Ascending aorta (tissue), 2 donors: Measurements from ENCODE around the gene CADPS2. TPM values are rescaled to one million over a fixed set of nuclear protein-coding genes. Genes with fewer than 3 reads are reported as not detected.

Source experiments
- DNase-seq, 2 donors: peaks; one replicate each; pipeline ENCODE4 v3.0.0-alpha.2; 2019; ENCODE audit warnings: low spot score in 2 of 2
- H3K27ac ChIP-seq, 2 donors: fragments of 200-600 bp; sonication (generic); one replicate each; pipeline ENCODE4 v1.5.1; 2016 to 2017; ENCODE audit warnings: mild to moderate bottlenecking in 1 of 2
- H3K27me3 ChIP-seq: fragments of 200-600 bp; sonication (generic); one replicate; pipeline ENCODE4 v1.5.1; 2017
- H3K36me3 ChIP-seq, 2 donors: fragments of 200-600 bp; sonication (generic); one replicate each; pipeline ENCODE4 v1.5.1; 2016
- H3K4me1 ChIP-seq, 2 donors: fragments of 200-600 bp; sonication (generic); one replicate each; pipeline ENCODE4 v1.5.1; 2016 to 2017; ENCODE audit warnings: mild to moderate bottlenecking in 1 of 2
- H3K4me3 ChIP-seq, 2 donors: fragments of 200-600 bp; sonication (generic); one replicate each; pipeline ENCODE4 v1.5.1; 2016 to 2017; ENCODE audit warnings: mild to moderate bottlenecking in 1 of 2
- H3K9me3 ChIP-seq, 2 donors: fragments of 200-600 bp; sonication (generic); one replicate each; pipeline ENCODE4 v1.5.1; 2016
- intact Hi-C: fragments of 100-400 bp; cut with DNase I; formaldehyde crosslinking; loops from one replicate; pipeline ENCODE4 v1.15.1; 2023
- total RNA-seq: library from RNA; depleted of rRNA; stranded (reverse); fragments of >200 nt; gene quantifications from one replicate; pipeline ENCODE4 v1.1.0, GENCODE V29; 2016
- TF ChIP-seq, protein P1 (sequence below), 3 experiments: fragments of 200-600 bp in 2 of 3; fragments of 450-650 bp in 1 of 3; sonication (generic) in 2 of 3; IDR thresholded peaks; one replicate each; pipeline ENCODE4 v1.5.1; 2016 to 2019; ENCODE audit warnings: antibody characterized with exemption in 3 of 3, mild to moderate bottlenecking in 1 of 3, moderate library complexity in 1 of 3

The CADPS2 gene
- total RNA-seq, 1 donor from 2014 or later = 31.8 TPM

DNA sequence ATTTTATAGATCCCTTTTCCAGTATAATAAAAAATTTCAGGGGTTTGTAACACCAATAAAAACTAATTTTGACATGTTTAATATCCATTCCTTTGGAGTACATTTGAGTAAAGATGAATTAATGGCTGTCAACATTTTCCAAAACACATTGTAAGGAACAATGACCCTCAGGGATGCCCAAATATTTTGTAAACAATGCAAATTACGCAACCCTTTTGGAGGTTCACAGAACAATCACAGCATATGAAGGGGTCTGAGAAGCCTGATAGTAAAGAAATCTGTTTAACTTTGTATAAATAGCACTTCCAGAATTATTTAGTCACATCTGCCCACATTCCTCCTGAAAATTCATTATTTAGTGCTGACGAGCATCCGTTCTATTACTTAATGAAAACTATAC is 428.9 kb downstream of the CADPS2 start:
- Histone ChIP-seq H3K27ac (no peak overlapping the region), H3K27me3 (no peaks in the 10 kb centered on the region), H3K36me3 (no peaks in the 10 kb centered on the region), H3K9me3 (no peaks in the 10 kb centered on the region), H3K4me3 (no peak overlapping the region), H3K4me1 (no peaks in the 10 kb centered on the region)
- TF ChIP-seq, protein P1, sequence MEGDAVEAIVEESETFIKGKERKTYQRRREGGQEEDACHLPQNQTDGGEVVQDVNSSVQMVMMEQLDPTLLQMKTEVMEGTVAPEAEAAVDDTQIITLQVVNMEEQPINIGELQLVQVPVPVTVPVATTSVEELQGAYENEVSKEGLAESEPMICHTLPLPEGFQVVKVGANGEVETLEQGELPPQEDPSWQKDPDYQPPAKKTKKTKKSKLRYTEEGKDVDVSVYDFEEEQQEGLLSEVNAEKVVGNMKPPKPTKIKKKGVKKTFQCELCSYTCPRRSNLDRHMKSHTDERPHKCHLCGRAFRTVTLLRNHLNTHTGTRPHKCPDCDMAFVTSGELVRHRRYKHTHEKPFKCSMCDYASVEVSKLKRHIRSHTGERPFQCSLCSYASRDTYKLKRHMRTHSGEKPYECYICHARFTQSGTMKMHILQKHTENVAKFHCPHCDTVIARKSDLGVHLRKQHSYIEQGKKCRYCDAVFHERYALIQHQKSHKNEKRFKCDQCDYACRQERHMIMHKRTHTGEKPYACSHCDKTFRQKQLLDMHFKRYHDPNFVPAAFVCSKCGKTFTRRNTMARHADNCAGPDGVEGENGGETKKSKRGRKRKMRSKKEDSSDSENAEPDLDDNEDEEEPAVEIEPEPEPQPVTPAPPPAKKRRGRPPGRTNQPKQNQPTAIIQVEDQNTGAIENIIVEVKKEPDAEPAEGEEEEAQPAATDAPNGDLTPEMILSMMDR (IDR thresholded peaks at IDR 0.05) = no peak
- DNase-seq = no peak
- intact Hi-C loops = no loop called here

DNA sequence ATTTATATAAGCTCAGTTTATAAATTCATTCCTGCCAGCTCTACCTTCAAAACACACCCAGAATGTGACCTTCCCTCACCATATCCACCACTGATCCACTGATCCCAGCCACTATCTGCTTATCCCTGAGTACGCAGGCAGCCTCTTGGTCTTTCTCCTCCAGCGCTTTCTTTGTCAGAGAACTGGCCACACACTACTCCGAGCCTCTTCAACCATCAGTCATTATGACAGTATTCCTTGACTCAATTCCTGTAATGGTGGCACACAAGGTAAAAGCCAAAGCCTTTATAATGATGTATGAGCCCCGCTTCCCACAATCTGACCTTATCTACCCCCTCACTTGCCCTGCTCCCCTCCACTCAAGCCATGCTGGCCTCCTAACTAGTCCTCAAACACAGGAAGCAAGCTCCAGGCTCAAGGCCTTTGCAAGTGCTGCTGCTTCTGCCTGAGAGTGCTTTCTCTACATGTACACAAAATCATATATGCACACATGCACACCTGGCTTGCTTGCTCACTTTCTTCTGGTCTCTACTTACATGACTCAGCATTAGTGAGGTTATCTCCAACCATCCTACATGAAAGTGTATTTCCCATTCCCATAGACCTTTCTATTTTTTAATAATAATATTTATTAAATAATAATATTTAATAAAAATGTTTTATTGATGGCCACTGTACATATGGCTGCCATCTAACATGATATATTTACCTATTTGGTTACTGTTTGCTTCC is 431.3 kb downstream of the CADPS2 start:
- Histone ChIP-seq H3K36me3 (no peaks in the 10 kb centered on the region), H3K27ac (no peak overlapping the region)

DNA sequence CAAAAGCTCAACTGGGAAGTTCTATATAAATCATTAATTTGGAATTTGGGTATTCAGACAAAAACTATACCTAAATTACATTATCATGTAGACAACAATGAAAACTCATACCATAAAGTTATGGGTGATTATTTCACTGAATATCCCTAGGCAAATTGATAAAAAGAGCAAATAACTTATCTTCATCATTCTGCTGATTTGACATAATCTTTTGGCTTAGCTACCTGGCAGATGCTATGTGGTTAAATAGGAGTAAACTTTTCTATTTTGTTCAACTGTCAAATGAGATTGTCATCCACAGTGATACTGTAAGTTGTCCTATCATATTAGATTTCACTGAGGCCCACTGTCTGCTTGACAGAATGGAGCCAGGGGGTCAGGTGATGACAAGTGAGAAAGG is 432.8 kb downstream of the CADPS2 start:
- no peak overlapping the region for H3K4me3 ChIP-seq
- intact Hi-C loops = no loop called here
- H3K27ac ChIP-seq = no peak overlapping the region
- H3K27me3 ChIP-seq = no peaks in the 10 kb centered on the region
- no peaks in the 10 kb centered on the region for H3K4me1 ChIP-seq
- no peaks in the 10 kb centered on the region for H3K36me3 ChIP-seq
- H3K9me3 ChIP-seq = no peaks in the 10 kb centered on the region
- DNase-seq = no peak
- TF ChIP-seq, protein P1 (IDR thresholded peaks at IDR 0.05) = no peak

More for the DNA sequence above, 431.3 kb downstream of the CADPS2 start:
- Histone ChIP-seq H3K9me3 (no peaks in the 10 kb centered on the region), H3K4me3 (no peak overlapping the region), H3K4me1 (no peaks in the 10 kb centered on the region), H3K27me3 (no peaks in the 10 kb centered on the region)
- DNase-seq = no peak
- intact Hi-C loops = no loop called here
- TF ChIP-seq, protein P1 (IDR thresholded peaks at IDR 0.05) = no peak

DNA sequence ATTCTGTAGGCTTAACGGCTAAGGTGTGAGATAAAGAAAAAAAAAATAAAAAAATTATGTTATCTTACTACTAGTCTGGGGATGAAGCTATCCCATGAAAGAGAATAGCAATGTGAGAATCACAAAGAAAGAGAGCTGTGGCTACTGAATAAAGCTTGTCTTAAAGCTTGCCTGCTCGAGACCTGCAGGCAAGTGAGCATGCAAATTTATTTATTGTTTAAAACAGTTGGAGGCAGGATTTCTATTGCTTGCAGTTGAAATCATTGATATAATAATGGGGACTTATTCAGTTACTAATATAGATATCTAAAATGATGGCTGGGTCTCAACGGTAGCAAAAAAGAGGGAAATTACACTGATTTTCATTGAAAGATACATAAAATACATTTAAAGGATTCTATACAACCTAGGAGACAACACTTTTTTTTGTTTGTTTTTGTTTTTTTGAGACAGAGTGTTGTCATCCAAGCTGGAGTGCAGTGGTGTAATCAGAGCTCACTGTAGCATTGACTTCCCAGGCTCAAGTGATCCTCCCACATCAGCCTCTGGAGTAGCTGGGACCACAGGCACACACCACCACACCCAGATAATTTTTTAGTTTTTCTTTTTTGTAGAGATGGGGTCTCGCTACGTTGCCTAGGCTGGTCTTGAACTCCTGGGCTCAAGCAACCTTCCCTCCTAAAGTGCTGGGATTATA is 437.2 kb downstream of the CADPS2 start:
- no peak overlapping the region for H3K27ac ChIP-seq
- no peak overlapping the region for H3K4me3 ChIP-seq
- DNase-seq = no peak
- intact Hi-C loops = no loop called here
- H3K36me3 ChIP-seq = no peaks in the 10 kb centered on the region
- H3K4me1 ChIP-seq = no peaks in the 10 kb centered on the region
- TF ChIP-seq, protein P1 (IDR thresholded peaks at IDR 0.05) = no peak
- H3K9me3 ChIP-seq = peaks cover 0 to 6% of the 10 kb centered on the region in 2 donors
- H3K27me3 ChIP-seq = no peaks in the 10 kb centered on the region

DNA sequence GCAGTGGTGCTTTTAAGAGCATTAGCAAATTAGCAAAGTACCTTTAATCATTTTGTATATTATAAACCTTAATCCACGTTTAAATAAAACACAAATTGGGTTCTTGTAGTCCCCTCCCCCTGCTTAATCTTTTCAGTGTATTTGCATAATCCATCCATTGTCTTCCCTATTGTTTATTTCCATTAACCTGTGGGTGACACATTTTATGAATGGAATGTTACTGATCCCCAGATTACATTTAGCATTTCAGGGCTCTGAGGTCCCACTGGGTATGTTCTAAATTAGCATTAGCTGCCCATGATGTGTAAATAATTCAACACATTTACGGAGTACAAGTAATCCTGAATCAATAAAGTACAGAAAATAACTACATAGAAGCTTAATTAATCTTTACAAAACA is 443.3 kb downstream of the CADPS2 start:
- TF ChIP-seq, protein P1 (IDR thresholded peaks at IDR 0.05) = no peak
- Histone ChIP-seq H3K9me3 (peaks cover 0 to 6% of the 10 kb centered on the region in 2 donors), H3K4me3 (no peak overlapping the region), H3K27ac (no peak overlapping the region), H3K27me3 (no peaks in the 10 kb centered on the region), H3K4me1 (no peaks in the 10 kb centered on the region), H3K36me3 (no peaks in the 10 kb centered on the region)
- no peak for DNase-seq
- intact Hi-C loops = no loop called here
